Activated T-cell treated with anti-CD3 and anti-CD28 coated beads for 4 hours (primary cell): ENCODE data around the gene CD48.
"Not testable (repeated sequence)": the region's sequence is repeated elsewhere in the genome, so short reads cannot be mapped to it uniquely, and the experiment has no call there.

Experiments
- DNase-seq: peaks from one replicate; pipeline ENCODE4 v3.0.0-alpha.2; 2020

CD48 gene

DNA sequence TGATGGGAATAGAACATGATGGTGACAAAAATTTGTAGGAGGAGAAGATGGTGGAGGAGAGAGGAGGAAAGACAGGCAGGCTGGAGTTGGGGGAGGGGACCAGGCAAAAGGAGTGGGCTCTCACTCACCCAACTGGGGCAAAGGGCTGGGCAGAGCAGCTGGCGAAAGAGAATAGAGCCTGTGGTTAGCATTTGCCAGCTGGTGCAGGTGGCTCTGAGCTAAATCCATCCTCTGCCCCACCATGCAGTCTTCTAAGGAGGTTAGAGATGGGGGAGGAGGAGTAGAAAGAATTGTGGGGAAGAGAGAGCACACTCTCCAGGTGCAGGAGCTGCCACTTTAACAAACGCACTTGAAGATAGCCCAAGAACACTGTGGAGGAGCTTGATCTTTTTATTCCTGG, 37.2 kb downstream of the CD48 start:
- no peak for DNase-seq

DNA sequence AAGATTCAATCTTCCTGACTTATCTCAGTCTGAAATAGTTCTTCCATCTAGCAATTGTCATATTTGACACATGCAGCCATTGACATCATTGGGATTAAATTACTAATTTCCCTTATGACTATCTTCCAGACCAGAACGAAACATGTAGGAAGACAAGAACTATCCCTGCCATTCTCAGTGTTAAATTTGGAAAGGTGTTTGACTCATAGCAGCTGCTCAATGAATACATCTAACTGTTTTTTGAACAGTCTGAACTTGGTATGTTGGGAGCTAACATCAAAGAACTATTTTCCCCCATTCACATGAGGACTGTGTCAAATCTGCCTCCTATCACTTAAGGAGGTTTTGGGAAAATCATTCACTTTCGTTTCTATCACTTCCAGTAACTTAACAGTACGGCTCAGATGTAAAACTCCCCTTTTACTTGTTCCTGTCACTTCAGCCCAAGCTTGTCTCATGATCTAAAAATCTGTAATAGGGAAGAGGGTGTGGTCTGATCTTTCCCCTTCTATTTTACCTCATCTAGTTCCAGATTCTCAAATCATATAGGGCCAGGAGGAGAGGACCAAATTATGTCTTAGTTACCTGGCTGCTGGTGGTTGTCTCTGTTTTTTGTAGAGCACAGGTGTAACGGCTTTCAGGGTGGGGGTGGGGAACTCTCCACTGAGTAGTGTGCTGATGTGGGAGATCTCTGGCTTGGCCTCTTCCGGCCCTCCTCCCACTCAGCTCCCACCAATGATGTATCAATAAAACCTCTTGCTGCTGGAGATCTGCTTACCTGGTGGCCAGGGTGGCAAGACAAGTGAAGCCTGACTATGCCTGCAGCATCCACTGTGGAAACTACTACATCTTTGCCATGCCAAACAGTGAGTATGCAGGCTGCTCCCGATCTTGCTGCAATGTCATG, 38.6 kb downstream of the CD48 start:
- DNase-seq, result no peak

DNA sequence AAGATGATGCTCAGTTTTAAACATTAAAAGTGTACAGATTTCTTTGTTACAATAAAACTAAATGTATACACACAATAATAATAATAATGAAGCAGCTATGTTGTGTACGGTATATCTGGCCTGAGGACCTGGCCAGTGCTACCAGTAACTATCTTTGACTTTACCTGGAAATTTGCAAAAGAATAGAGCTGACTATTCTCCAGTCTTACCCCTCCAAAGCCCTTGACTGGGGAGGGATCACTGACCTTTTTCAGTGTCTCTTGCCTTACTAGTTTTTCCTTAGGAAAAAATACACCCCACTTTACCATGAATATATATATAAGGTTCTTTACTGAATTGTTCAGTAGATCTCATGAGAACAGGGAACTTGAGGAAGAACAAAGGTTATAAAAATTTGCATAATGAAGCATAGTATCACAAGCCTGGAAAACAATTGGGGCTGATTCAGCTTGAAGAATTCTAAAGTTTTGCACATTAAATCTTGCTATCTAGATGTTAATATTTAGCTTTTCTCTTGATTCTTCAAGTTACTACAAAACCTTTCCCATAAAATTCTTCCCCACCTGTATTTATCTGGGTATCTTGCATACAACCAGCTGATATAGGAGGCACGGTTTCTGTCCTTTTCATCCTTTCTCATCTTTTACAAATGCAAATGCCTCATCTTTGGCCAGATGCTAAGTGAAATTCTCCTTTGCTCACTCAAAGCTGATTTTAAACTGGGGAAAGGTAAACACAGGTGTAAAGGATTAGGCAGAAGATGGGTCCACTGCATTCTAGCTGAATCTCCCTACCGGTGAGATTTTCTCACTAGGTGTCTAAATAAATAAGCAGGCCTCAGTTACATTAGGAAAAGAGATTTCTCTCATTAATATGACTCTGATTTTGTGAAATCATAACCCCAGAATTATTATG, 39.8 kb downstream of the CD48 start:
- no peak for DNase-seq

DNA sequence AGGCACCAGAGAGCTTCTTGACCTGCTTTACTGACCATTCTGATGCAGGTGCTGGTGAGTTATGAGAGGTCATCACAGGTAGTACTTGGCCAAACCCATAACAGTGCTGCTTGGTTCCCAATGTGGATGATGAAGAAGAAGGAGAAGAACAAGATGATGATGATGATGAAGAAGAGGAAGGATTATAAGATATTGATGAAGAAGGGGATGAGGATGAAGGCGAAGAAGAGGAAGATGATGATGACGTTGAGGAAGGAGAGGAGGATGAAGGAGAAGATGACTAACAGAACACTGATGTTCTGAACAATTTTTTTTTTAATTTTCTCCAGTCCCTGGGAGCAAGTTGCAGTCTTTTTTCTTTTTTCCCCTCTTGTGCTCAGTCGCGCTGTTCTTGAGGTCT, 40.9 kb downstream of the CD48 start:
- no peak for DNase-seq

DNA sequence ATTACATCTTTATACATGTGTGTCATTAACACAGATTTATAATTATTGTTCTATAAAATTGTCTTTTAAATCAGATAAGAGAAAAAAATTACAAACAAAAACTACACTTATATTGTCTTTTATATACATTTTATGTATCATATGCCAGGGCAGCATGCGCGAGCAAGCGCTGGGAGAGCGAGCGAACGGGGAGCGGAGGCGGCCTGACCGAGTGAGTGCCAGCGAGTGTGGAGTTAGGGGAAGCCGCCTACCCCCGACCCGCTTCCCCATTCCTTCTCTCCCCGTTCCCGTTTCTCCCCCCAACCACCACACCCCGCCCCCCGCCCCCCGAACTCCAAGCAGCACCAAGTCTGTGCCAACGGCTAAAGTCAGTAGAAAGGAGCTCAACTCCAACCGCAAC, 41.8 kb downstream of the CD48 start:
- no peak for DNase-seq

DNA sequence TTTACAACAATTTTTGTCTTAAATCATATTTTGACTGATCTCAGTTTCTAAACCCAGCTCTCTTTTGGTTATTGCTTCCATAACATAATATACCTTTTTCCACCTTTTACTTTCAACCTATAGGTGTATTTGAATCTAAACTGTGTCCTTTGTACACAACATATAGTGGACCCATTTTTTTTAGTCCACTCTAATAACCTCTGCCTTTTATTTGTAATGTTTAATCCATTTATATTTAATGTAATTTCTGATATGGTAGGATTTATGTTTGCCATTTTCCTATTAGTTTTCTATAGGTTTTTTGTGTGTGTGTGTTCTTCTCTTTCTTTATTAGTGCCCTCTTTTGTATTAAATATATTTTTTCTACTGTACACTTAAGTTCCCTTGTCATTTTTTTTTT, 42.3 kb downstream of the CD48 start:
- no peak for DNase-seq

DNA sequence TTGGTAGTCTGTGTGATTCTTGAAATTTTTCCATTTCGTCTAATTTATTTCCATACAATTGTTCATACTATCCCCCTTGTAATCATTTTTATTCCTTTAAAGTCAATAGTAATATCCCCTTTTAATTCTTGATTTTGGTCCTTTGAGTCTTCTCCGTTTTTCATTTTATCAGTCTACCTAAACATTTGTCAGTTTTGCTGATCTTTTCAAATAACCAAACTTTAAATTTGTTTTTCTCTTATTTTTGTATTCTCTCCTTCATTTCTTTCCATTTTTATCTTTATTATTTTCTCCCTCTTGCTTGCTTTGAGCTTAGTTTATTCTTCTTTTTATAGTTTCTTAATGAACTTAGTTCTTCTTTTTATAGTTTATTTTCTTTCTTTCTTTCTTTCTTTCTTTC, 43.7 kb downstream of the CD48 start:
- no peak for DNase-seq

DNA sequence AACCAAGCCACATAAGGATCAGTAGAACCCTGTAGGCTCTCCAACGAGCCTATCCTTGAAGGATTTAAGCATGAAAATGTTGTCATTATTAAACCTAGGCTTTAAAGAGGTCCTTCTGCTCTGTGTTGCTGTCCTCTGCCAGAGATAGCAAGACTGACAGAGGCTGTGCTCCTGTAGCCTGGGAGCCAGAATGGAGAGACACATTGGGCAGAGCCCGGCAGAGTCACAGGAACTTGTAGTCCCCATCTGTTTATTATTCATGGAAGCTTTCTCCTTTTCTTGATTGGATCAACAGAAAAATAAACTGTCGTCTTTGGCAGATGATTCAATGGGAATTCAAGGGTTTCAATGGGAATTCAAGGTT, 45.6 kb downstream of the CD48 start:
- DNase-seq, result no peak

DNA sequence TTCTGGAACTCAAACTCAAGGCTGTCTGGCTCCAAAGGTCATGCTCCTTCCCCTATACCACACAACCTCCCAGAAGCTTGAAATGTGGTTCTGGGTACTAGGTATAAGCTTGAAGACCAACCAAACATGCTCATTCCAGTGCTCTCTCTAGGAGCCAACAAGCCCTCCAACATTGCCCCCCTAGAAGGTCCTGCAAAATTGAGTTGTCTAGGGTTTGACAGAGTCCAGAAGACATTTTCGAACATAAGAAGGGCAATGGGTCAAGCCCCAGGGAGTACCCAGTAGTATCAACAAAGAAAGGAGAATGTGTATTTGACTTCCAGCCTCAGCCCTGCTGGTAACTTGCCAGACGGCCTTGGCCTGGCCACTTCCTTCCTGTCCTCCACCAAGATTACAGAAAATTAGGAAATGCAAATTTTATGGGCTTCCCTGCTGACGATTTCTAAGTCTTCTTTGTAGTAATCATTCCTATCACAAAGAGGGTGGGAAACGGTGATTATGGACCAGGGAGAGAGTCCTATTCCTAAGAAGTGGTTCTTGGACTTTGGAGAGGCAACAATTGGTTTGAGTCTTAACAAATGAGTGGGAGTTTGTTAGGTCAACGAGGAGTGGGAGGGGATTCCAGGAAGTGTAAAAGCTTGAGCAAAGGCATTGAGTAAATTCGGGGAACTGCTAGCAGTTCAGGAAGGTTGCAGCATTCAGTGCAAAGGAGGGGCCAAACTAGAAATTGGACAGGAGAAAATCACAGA, 46.1 kb downstream of the CD48 start:
- no peak for DNase-seq

DNA sequence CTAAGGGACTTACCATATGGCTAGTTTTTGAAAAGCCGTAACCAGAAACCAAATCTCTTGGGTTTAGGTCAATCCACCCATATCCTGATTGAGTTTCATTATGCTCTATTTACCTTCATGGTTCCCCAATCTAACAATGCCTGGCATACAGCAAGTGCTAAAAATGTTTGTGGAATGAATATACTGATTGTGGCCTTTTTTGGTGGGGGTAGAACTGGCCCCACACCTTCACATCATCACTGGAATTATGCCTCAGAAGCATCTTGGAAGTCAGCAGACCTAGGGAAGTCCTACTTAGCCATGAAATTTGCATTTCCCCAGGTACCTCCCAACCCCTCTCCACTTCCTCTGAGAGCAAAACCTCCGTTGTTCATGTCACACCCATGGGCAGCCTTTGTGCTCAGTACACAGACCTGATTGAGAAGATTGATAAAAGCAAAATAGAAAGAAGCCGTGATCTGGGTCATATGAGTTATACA, 47.0 kb downstream of the CD48 start:
- no peak for DNase-seq

DNA sequence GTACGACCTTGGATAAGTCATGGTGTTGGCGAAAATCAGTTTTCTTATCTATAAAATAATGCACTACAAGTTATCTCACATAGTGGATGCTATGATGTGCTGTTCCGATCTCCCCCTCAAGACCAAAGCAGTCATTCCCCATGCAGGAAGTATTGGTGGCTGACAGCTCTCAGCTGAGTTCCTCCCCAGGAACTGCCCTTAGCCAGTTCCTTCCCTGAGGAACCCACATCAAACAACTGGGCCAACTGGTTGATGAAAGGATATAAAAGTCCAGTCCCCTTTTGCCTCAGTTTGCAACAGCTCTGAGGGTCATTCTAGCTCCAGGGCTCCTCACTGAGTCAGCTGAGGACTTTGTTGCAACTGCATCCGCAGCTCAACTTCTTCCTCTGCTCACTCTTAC, 48.7 kb downstream of the CD48 start:
- DNase-seq, result no peak

DNA sequence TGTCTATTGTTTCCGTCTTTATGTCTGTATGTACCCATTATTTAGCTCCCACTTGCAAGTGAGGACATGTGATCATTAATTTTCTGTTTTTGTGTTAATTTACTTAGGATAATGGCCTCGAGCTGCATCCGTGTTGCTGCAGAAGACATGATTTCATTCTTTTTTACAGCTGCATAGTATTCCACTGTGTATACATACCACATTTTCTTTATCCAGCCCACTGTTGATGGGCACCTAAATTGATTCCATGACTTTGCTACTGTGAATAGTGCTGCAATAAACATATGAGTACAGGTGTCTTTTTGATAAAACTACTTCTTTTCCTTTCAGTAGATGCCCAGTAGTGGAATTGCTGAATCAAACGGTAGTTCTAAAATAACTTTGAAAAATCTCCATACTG, 52.1 kb downstream of the CD48 start:
- no peak for DNase-seq

DNA sequence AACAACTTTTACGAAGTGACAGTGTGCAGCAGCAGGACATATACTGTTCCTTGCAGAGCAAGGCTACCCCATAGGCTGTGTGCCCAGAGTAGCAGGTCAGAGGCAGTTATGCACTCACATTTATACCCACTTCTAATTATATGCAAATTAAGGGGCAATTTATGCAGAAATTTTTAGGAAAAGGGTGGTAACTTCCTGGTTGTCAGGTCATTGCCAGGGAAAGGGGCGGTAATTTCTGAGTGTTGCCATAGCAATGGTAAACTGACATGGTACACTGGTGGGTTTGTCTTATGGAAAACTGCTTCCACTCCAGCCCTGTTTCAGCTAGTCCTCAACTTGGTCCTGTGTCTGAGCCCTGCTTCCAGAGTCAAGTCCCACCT, 52.8 kb downstream of the CD48 start:
- DNase-seq, result no peak

DNA sequence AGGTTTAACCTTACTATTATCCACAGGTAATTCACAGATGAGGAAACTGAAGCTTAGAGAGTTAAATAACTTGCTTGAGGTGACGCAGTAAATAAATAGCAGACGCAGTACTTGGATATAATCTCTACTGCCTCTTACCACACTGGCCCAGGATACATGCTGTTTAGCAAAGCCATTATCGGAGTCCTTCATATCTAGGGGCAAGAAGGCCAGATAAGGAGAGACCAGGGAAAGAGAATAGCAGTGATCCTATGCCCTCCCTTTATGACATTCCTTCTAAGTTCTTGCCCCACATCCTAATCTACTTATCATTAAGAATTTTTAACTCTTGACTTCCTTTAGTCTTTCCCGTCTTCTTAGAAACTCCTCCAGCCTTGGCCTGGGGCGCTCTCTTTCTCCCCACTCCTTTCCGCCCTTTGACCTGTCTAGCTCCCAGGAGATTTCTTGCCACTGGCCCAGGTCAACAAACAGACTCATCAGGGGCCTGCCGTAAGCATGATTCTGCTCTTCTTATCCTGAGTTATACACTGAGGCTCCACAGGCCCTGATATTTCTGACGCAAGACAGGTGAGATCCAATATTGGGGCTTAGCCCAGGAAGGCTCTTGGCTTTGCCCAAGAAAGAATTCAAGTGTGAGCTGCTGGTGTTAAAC, 53.3 kb downstream of the CD48 start:
- DNase-seq, result no peak

DNA sequence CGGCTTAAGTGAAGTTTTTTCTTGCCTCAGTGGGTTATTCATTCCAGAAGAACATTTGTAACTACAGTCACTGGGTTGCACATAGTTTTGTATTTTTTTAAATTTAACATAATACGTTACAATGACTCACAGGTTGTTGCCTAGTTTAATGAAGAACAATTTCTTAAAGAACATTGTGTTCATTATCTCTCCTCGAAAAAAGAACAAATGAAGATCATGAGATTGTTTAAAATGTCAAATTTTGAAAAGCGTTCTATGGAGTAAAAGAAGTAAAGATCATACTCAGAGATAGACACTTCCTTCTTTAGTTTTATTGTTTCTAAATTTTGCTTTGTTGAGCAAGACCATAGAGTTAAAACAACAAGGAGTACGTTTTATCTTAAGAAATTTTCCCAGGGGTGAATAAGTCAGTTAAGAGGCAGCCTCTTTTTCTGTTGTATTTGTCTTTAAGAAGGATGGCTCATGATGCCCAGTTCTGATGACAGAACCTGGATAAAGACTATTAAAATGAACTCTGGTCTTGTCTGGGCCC, 54.3 kb downstream of the CD48 start:
- no peak for DNase-seq

DNA sequence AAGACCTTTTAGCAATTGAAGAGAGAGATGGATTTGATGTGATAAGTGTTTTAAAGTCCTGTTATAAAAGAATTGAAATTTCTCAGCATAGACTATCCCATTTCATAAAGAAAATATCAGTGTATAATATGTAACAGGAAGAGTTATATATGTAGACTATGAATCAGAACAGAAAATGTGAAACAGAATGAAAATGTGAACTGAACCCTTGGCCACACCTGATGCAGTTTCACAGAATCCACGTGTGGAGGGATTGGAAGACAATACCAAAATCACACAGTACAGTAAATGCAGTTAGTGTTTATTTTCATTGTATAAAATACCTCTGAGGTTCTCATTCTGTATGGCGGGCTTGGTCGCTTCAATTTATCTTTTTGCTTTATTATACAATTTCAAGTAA, 54.9 kb downstream of the CD48 start:
- DNase-seq, result no peak

DNA sequence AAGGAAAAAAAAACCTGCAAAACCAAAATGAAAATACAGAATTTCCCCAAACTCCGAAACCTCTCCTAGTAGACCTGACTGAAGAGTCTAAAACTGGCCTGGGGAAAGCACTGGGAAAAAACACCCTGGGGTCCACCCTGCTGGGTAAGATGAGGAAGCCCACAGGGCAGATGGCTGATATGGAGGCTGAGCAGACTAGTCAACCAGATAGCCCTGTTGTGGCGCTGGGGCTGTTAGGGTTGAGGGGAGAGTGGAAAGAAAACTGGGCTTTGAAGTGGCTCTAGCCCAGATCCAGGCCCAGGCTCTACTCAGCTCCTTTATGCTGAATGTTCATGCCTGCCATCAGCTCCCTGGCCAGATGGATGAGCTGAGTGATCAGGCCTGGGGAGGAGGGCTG, 58.0 kb downstream of the CD48 start:
- DNase-seq, result no peak

DNA sequence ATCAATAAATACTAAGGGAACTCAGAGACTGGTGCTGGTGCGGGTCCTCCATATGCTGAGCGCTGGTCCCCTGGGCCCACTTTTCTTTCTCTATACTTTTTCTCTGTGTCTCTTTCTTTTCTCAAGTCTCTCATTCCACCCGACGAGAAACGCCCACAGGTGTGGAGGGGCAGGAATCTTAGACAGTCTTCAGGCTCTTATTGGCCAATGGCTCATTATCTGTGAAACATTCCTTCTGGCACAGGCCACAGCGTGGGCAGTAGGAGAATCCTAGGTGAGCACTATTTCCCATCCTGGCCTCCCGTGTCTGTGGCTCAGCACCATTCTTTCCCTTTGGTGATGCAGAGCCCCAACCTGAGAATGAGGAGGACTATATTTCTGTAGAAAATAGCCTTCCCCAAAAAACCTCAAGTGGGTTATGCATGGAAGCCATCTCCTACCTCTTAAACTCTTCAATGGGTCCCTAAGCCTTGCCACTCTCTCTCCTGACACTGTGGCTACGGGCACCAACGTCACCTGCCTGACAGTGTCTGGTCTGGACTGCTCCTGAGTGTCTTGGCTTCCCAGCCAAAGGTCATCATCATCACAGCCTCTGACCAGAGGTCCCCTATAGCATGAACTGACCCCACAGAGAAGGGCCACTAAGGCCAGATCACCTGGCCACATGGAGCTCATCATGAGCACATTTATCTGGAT, 58.5 kb downstream of the CD48 start:
- DNase-seq, result no peak

DNA sequence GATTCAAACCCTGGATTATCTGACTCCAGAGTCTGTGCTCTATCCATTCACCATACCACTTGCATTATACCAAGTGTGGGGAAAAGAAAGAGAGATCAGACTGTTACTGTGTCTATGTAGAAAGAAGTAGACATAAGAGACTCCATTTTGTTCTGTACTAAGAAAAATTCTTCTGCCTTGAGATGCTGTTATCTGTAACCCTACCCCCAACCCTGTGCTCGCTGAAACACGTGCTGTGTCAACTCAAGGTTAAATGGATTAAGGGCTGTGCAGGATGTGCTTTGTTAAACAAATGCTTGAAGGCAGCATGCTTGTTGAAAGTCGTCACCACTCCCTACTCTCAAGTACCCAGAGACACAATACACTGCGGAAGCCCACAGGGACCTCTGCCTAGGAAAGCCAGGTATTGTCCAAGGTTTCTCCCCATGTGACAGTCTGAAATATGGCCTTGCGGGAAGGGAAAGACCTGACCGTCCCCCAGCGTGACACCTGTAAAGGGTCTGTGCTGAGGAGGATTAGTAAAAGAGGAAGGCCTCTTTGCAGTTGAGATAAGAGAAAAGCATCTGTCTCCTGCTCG, 59.5 kb downstream of the CD48 start:
- not testable (repeated sequence) for DNase-seq

DNA sequence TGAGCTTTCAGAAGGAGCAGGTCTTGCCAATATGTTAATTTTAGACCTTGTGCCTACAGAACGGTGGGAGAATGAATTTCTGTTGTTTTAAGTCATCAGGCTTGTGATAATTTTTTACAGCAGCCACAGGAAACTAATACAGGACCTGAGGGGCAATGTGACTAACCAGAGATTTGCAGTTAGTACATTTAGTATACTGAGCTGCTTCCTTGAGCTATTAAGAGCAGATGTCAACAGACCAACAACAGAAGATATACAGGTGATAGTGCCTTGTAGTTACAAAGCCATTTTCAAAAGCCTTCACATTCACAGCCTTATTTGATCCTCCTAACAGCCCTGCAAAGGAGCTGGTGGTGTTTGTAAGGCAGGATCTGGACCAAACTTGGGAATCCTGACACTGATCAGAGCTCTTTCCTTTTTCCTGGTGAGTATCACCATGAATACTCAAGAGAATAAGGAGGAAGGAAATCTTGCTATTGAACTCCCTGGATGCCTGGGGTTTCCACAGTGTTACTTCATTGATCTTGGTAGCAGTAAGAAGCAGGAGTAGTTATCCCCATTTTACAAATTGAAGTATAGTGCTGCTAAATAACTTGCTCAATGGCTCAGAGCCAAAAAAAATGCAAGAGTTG, 60.1 kb downstream of the CD48 start:
- DNase-seq, result no peak

DNA sequence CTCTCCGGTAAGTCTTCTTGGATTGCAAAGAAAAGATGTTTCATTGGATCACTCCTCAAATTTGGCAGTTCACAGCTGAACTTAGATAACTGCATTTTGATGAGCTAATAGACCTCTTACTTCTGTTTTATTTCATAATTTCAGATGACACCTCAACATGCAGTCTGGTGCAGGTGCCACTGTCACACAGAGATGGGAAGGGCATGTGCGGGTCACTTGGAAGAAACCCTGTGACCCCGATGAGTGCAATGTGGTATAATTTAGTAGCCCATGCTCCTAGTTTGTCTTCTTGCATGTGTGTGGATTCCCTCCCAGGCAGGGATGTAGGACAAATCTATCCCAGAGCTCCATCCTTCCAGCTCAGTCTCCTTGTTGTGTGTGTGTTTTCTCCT, 64.3 kb downstream of the CD48 start:
- DNase-seq, result no peak
